OCI-LY3 (cell line): ENCODE measurements around the gene TDRKH.

Experiments
- H2AFZ ChIP-seq: fragments of 200-600, 300-600 bp; shearing (Covaris generic); 2 replicates; pipeline ENCODE4 v1.6.0; 2014; ENCODE audit warnings: antibody characterized with exemption, low read depth, low read length
- H3K27ac ChIP-seq: fragments of 200-600, 300-600 bp; sonication (generic); 2 replicates; pipeline ENCODE4 v1.5.1; 2014; ENCODE audit warnings: mild to moderate bottlenecking, low read length, moderate library complexity, mixed read lengths
- H3K27me3 ChIP-seq: fragments of 200-600, 300-600 bp; sonication (generic); 2 replicates; pipeline ENCODE4 v1.6.1; 2014; ENCODE audit warnings: low read depth, low read length, mixed read lengths
- H3K36me3 ChIP-seq: fragments of 200-600, 300-600 bp; sonication (generic); replicated peaks from 2 replicates; pipeline ENCODE3; 2014; ENCODE audit warnings: low read depth, low read length, mixed read lengths
- H3K4me1 ChIP-seq: fragments of 300-600, 200-600 bp; sonication (generic); 2 replicates; pipeline ENCODE4 v1.6.1; 2014; ENCODE audit warnings: low read length, mixed read lengths
- H3K4me2 ChIP-seq: fragments of 200-600, 300-600 bp; sonication (generic); 2 replicates; pipeline ENCODE4 v1.6.1; 2014; ENCODE audit warnings: low read length, mixed read lengths
- H3K4me3 ChIP-seq: fragments of 300-600, 200-600 bp; sonication (generic); 2 replicates; pipeline ENCODE4 v1.5.1; 2014; ENCODE audit warnings: antibody characterized with exemption, mild to moderate bottlenecking, low read length, moderate library complexity
- H3K79me2 ChIP-seq: fragments of 300-600, 200-600 bp; shearing (Covaris generic); 2 replicates; pipeline ENCODE4 v1.6.1; 2014; ENCODE audit warnings: mild to moderate bottlenecking, low read length, mixed read lengths
- H3K9ac ChIP-seq: fragments of 300-600, 200-600 bp; shearing (Covaris generic); 2 replicates; pipeline ENCODE4 v1.6.0; 2014; ENCODE audit warnings: mild to moderate bottlenecking, low read length, moderate library complexity
- H3K9me3 ChIP-seq: fragments of 200-600, 300-600 bp; shearing (Covaris generic); 2 replicates; pipeline ENCODE4 v1.6.1; 2014; ENCODE audit warnings: low read length, mixed read lengths; ENCODE audit not compliant: insufficient read depth
- H4K20me1 ChIP-seq: fragments of 200-600, 300-600 bp; sonication (generic); 2 replicates; pipeline ENCODE4 v1.6.1; 2016; ENCODE audit warnings: low read length, mixed read lengths; ENCODE audit not compliant: insufficient read depth
- EZH2phosphoT487 ChIP-seq: fragments of 200-600 bp; shearing (Covaris generic); IDR thresholded peaks from 2 replicates; pipeline ENCODE4 v1.6.1; 2018; ENCODE audit warnings: antibody characterized with exemption, mixed run types, low read depth
- TF ChIP-seq, protein P1 (sequence below): fragments of 200-600, 300-600 bp; sonication (generic); IDR thresholded peaks from 2 replicates; pipeline ENCODE4 v1.5.1; 2014; ENCODE audit warnings: antibody characterized with exemption, low read length, low read depth

Gene TDRKH

DNA sequence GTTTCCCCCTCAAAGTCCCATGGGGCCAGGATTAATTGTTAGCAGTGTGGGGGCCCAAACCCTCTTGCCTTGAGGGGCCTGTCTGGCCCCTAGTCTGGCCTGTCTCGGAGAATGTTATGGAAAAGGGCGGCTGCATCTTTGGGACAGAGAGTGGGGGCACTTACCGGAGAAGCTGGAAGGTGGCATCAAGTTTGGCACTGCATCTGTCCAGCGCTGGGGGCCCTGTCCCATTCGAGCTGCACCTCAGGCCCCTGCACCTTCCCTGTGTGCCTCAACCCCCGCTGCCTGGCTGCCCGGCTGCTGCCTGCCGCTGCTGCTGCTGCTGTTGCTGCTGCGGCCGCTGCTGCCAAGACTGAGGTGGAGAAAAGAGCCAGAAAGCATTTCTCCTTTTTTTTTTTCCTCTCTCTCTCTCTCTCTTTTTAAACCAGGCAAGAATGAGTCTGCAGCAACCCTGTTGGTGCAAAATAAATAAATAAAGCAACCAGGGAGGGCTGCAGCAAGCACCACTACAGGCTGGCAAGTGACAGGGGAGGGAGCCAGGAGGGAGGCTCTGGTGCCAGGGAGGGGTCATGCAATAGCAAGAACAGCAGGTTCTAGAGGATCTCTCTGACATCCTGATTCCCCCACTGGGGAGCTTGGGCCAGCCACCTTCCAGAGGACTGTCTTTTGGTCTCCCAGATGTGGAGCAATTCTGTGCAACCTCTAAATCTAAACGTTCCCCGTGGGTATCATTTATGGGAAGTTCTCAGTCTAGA lies 14.9 kb upstream of the TDRKH start, which contains the start of gene LINGO4:
TSS of gene LINGO4 (minus strand) at position 354 of the 755 bp plus-strand sequence. CDS start 2,715 bp downstream, outside the sequence.
- no peak for TF ChIP-seq EZH2phosphoT487
- TF ChIP-seq, protein P1, sequence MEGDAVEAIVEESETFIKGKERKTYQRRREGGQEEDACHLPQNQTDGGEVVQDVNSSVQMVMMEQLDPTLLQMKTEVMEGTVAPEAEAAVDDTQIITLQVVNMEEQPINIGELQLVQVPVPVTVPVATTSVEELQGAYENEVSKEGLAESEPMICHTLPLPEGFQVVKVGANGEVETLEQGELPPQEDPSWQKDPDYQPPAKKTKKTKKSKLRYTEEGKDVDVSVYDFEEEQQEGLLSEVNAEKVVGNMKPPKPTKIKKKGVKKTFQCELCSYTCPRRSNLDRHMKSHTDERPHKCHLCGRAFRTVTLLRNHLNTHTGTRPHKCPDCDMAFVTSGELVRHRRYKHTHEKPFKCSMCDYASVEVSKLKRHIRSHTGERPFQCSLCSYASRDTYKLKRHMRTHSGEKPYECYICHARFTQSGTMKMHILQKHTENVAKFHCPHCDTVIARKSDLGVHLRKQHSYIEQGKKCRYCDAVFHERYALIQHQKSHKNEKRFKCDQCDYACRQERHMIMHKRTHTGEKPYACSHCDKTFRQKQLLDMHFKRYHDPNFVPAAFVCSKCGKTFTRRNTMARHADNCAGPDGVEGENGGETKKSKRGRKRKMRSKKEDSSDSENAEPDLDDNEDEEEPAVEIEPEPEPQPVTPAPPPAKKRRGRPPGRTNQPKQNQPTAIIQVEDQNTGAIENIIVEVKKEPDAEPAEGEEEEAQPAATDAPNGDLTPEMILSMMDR, result no peak

DNA sequence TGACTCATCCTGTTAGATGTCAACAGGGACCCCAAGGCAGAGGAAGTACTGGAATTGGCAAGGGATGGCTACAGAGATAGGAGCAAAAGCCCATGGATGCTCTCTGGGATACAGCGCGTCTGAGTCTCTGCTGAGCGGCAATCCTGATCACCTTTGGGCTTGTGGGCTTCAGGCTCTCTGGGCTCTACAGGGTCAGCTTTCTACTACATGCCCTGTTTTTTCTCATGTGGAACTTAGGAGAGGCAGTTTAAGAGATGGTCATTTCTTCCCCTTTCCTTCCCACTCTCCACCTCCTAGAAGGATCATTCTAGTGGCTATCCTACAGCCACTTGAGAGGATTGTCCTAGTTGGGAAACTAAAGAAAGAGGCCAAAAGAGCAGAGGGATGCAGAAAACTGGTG lies 13.6 kb upstream of the TDRKH start:
- Histone ChIP-seq H3K9me3 (no peaks in the 10 kb centered on the region), H3K27ac (no peak overlapping the region), H3K4me1 (peaks cover 5% of the 10 kb centered on the region; the same call in 1 of the 2 replicates), H3K9ac (no peak overlapping the region), H3K79me2 (no peaks in the 10 kb centered on the region), H3K27me3 (peaks cover 56% of the 10 kb centered on the region), H4K20me1 (no peaks in the 10 kb centered on the region), H2AFZ (no peak overlapping the region), H3K4me2 (no peak overlapping the region), H3K4me3 (no peak overlapping the region), H3K36me3 (no peaks in the 10 kb centered on the region)
- TF ChIP-seq EZH2phosphoT487, result no peak
- TF ChIP-seq, protein P1, result no peak

More for the DNA sequence above, 14.9 kb upstream of the TDRKH start, which contains the start of gene LINGO4:
- H4K20me1 ChIP-seq, result no peaks in the 10 kb centered on the region
- no peaks in the 10 kb centered on the region for H3K36me3 ChIP-seq
- no peaks in the 10 kb centered on the region for H3K79me2 ChIP-seq
- H3K4me1 ChIP-seq, result peaks cover 5% of the 10 kb centered on the region; the same call in 1 of the 2 replicates
- peaks cover 43% of the 10 kb centered on the region for H3K27me3 ChIP-seq
- H3K4me3 ChIP-seq, result no peak within 1 kb of the TSS
- no peak within 1 kb of the TSS for H2AFZ ChIP-seq
- H3K9ac ChIP-seq, result no peak within 1 kb of the TSS
- no peak within 1 kb of the TSS for H3K27ac ChIP-seq
- no peak within 1 kb of the TSS for H3K4me2 ChIP-seq
- H3K9me3 ChIP-seq, result no peaks in the 10 kb centered on the region

DNA sequence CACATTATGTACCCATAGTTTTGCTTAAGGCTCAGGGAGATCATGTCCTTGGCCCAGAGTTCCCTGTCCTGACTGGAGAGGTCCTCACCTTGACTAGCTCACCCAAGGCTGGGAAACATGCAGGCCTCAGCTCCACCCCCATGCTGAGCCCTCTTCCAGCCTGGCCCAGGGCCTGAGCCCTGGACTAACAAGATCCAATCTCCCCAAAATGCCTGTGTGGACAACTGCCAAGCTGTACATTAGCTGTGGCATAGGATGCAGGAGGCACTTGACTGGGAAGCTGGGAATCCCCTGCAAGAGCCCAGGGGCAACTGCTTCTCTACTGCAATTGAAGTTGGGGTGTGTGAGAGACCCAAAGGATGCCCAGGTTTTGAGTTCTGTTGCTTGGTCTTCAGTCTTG lies 12.9 kb upstream of the TDRKH start:
- Histone ChIP-seq H3K27ac (no peak overlapping the region), H3K4me2 (no peak overlapping the region), H2AFZ (no peak overlapping the region), H3K27me3 (peaks cover 60% of the 10 kb centered on the region), H4K20me1 (no peaks in the 10 kb centered on the region), H3K4me3 (no peak overlapping the region), H3K9ac (no peak overlapping the region), H3K4me1 (peaks cover 5% of the 10 kb centered on the region; the same call in 1 of the 2 replicates), H3K36me3 (no peaks in the 10 kb centered on the region), H3K9me3 (no peaks in the 10 kb centered on the region), H3K79me2 (no peaks in the 10 kb centered on the region)
- TF ChIP-seq EZH2phosphoT487, result no peak
- TF ChIP-seq, protein P1, result no peak

DNA sequence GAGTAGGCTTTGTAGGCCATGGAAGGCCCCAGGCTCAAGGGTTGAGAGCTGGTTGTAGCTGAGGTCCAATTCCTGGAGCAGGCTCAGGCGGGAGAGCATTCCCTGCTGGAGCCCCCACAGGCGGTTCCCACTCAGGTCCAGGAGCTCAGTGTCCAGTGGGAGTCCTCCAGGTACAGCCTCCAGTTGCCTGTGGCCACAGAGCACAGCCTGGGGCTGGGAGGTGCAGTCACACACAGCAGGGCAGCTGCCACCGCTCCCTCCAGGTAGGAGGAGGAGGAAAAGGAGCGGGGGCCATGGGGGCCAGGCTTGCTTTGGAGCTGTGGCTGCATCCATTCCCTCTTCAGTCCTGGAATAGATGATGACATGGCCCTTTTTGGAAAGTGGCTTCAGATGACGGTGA lies 12.1 kb upstream of the TDRKH start:
- Histone ChIP-seq H3K4me1 (peaks cover 5% of the 10 kb centered on the region; the same call in 1 of the 2 replicates), H2AFZ (no peak overlapping the region), H3K4me2 (no peak overlapping the region), H3K79me2 (no peaks in the 10 kb centered on the region), H3K27ac (no peak overlapping the region), H3K4me3 (no peak overlapping the region), H3K9ac (no peak overlapping the region), H4K20me1 (no peaks in the 10 kb centered on the region), H3K27me3 (peaks cover 63% of the 10 kb centered on the region), H3K9me3 (no peaks in the 10 kb centered on the region), H3K36me3 (no peaks in the 10 kb centered on the region)
- TF ChIP-seq, protein P1, result no peak
- TF ChIP-seq EZH2phosphoT487, result no peak
